ENCODE measurements around the gene DRD1.
"Not testable (repeated sequence)": the region's sequence is repeated elsewhere in the genome, so short reads cannot be mapped to it uniquely, and the experiment has no call there.

The DRD1 gene

GRCh38 chr5:175424594-175424993 lies 19.4 kb downstream of the DRD1 start:
- DNase-seq (ENCODE audit: low read depth in 2 of 2), result not testable (repeated sequence)

- no peak for DNase-seq (ENCODE audit: low read depth in 2 of 2)
Observed at GRCh38 chr5:175422058-175422457, 21.9 kb downstream of the DRD1 start.

GRCh38 chr5:175420383-175420782 lies 23.6 kb downstream of the DRD1 start:
- DNase-seq (ENCODE audit: low read depth in 2 of 2), result no peak

GRCh38 chr5:175418251-175418650 lies 25.7 kb downstream of the DRD1 start:
- no peak for DNase-seq (ENCODE audit: low read depth in 2 of 2)

GRCh38 chr5:175417384-175417783 lies 26.6 kb downstream of the DRD1 start:
- DNase-seq (ENCODE audit: low read depth in 2 of 2), result no peak

GRCh38 chr5:175415303-175415702 lies 28.7 kb downstream of the DRD1 start:
- no peak for DNase-seq (ENCODE audit: low read depth in 2 of 2)

- DNase-seq (ENCODE audit: low read depth in 2 of 2), result no peak
Observed at GRCh38 chr5:175410926-175411325, 33.1 kb downstream of the DRD1 start.

- DNase-seq (ENCODE audit: low read depth in 2 of 2), result no peak
Observed at GRCh38 chr5:175406300-175406699, 37.7 kb downstream of the DRD1 start.

- not testable (repeated sequence) for DNase-seq (ENCODE audit: low read depth in 2 of 2)
Observed at GRCh38 chr5:175397590-175398297, 46.2 kb downstream of the DRD1 start.

GRCh38 chr5:175395430-175395829 lies 48.6 kb downstream of the DRD1 start:
- DNase-seq (ENCODE audit: low read depth in 2 of 2), result not testable (repeated sequence)

- no peak for DNase-seq (ENCODE audit: low read depth in 2 of 2)
Observed at GRCh38 chr5:175394601-175395000, 49.4 kb downstream of the DRD1 start.

- DNase-seq (ENCODE audit: low read depth in 2 of 2), result no peak
Observed at GRCh38 chr5:175393897-175394296, 50.1 kb downstream of the DRD1 start.

- DNase-seq (ENCODE audit: low read depth in 2 of 2), result no peak
Observed at GRCh38 chr5:175392236-175392635, 51.7 kb downstream of the DRD1 start.

- no peak for DNase-seq (ENCODE audit: low read depth in 2 of 2)
Observed at GRCh38 chr5:175390352-175391083, 53.5 kb downstream of the DRD1 start.

Data from stimulated activated CD8-positive, alpha-beta memory T cell treated with anti-CD3 and anti-CD28 coated beads, Interleukin-7, amount 100 ng/mL, for 4 hours (primary cell).